ENCODE measurements around the gene KRTAP10-12. TPM values are rescaled to one million over a fixed set of nuclear protein-coding genes. Genes with fewer than 3 reads are reported as not detected.

Gene KRTAP10-12
- total and polyA plus RNA-seq, 2 experiments from 2014 or later, result not detected

DNA sequence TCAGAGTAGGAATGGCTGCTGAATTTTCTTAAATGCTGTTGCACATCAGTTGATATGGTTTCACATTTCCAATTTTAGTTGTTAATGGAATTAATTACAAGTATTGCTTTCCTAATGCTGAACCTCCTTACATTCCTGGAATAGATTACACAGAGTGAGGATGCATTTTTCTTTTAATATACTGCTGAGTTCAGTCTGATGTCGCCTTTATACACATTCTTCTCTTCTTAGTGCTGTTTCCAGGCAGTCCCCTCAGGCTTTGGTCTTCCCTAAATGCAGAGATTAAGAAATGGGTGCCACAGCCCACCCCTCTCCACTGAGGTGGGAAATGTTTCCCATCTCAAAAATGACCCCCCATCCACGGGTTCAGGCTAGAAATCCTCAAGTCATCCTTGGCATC is 21.1 kb downstream of the KRTAP10-12 start:
- Histone ChIP-seq H3K27ac (no peak overlapping the region), H3K4me2 (no peak overlapping the region), H3K36me3 (replicated peaks; ENCODE audit: insufficient read depth, low read depth) (no peaks in the 10 kb centered on the region), H4K20me1 (ENCODE audit: insufficient read depth, poor library complexity, severe bottlenecking) (no peaks in the 10 kb centered on the region), H3K4me3 (no peak overlapping the region), H3K27me3 (peaks cover 67% of the 10 kb centered on the region), H3K79me2 (no peaks in the 10 kb centered on the region), H3K9me3 (ENCODE audit: low read depth) (no peaks in the 10 kb centered on the region), H3K9me2 (replicated peaks; ENCODE audit: insufficient read depth) (no peaks in the 10 kb centered on the region), H3K4me1 (ENCODE audit: insufficient read depth) (peaks cover 1% of the 10 kb centered on the region), H2AFZ (no peak overlapping the region)
- TF ChIP-seq EZH2 (IDR thresholded peaks at IDR 0.05; ENCODE audit: borderline replicate concordance), result no peak
- TF ChIP-seq EZH2phosphoT487 (IDR thresholded peaks at IDR 0.05; ENCODE audit: low read depth, severe bottlenecking, unreplicated experiment), result no peak
- TF ChIP-seq CTCF (IDR thresholded peaks at IDR 0.05; ENCODE audit: poor library complexity), result no peak
- DNase-seq (ENCODE audit: low spot score), result no peak
- WGBS (ENCODE audit: low lambda C conversion rate, missing lambda C conversion rate), result 69% methylated on average over 2 of the region's 2 CpGs

DNA sequence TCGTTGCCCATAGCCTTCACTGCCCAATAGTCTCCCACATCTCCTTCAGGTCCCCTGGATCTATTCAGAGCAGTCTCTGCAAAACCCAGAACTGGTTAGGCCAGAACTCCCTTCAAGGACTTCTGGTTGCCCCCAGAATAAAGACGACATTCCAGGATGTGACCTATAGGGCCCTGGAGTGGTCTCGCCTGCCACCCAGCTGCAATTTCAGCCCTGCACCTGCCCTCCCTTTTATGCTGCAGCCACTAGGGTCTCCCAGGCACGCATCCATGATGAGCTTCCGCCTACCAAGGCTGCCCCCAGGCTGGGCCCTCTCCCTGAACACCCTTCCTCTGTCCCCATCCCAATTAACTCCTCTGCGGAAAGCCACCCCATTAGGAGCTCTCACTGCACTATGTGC is 21.6 kb downstream of the KRTAP10-12 start:
- Histone ChIP-seq H3K4me3 (no peak overlapping the region), H3K27me3 (peaks cover 66% of the 10 kb centered on the region), H3K27ac (no peak overlapping the region), H3K79me2 (no peaks in the 10 kb centered on the region), H4K20me1 (ENCODE audit: insufficient read depth, poor library complexity, severe bottlenecking) (no peaks in the 10 kb centered on the region), H3K9me3 (ENCODE audit: low read depth) (no peaks in the 10 kb centered on the region), H3K9me2 (replicated peaks; ENCODE audit: insufficient read depth) (no peaks in the 10 kb centered on the region), H3K4me1 (ENCODE audit: insufficient read depth) (peaks cover 6% of the 10 kb centered on the region), H3K36me3 (replicated peaks; ENCODE audit: insufficient read depth, low read depth) (no peaks in the 10 kb centered on the region), H3K4me2 (no peak overlapping the region), H2AFZ (no peak overlapping the region)
- DNase-seq (ENCODE audit: low spot score), result no peak
- WGBS (ENCODE audit: low lambda C conversion rate, missing lambda C conversion rate), result 52% methylated on average over 6 of the region's 6 CpGs
- TF ChIP-seq EZH2phosphoT487 (IDR thresholded peaks at IDR 0.05; ENCODE audit: low read depth, severe bottlenecking, unreplicated experiment) (no peak), EZH2 (IDR thresholded peaks at IDR 0.05; ENCODE audit: borderline replicate concordance) (no peak), CTCF (IDR thresholded peaks at IDR 0.05; ENCODE audit: poor library complexity) (no peak)

- DNase-seq (ENCODE audit: low spot score), result no peak
- no peaks in the 10 kb centered on the region for H3K79me2 ChIP-seq
- no peak overlapping the region for H3K4me3 ChIP-seq
- H3K36me3 ChIP-seq (replicated peaks; ENCODE audit: insufficient read depth, low read depth), result no peaks in the 10 kb centered on the region
- H3K4me2 ChIP-seq, result no peak overlapping the region
- H3K4me1 ChIP-seq (ENCODE audit: insufficient read depth), result peaks cover 7% of the 10 kb centered on the region
- H3K27ac ChIP-seq, result no peak overlapping the region
- WGBS (ENCODE audit: low lambda C conversion rate, missing lambda C conversion rate), result 75% methylated on average over 2 of the region's 2 CpGs
- no peaks in the 10 kb centered on the region for H3K9me2 ChIP-seq (replicated peaks; ENCODE audit: insufficient read depth)
- TF ChIP-seq EZH2 (IDR thresholded peaks at IDR 0.05; ENCODE audit: borderline replicate concordance) (no peak), EZH2phosphoT487 (IDR thresholded peaks at IDR 0.05; ENCODE audit: low read depth, severe bottlenecking, unreplicated experiment) (no peak), CTCF (IDR thresholded peaks at IDR 0.05; ENCODE audit: poor library complexity) (no peak)
- no peak overlapping the region for H2AFZ ChIP-seq
- H3K27me3 ChIP-seq, result peaks cover 66% of the 10 kb centered on the region
- no peaks in the 10 kb centered on the region for H4K20me1 ChIP-seq (ENCODE audit: insufficient read depth, poor library complexity, severe bottlenecking)
- no peaks in the 10 kb centered on the region for H3K9me3 ChIP-seq (ENCODE audit: low read depth)
These were observed 23.2 kb downstream of the KRTAP10-12 start for GRCh38 chr21:44720170-44720569.

GRCh38 chr21:44722731-44723130 is 25.8 kb downstream of the KRTAP10-12 start:
- H3K4me2 ChIP-seq, result no peak overlapping the region
- H3K27me3 ChIP-seq, result peaks cover 60% of the 10 kb centered on the region
- no peak overlapping the region for H3K4me3 ChIP-seq
- H3K27ac ChIP-seq, result no peak overlapping the region
- H2AFZ ChIP-seq, result no peak overlapping the region
- TF ChIP-seq EZH2 (IDR thresholded peaks at IDR 0.05; ENCODE audit: borderline replicate concordance) (no peak), CTCF (IDR thresholded peaks at IDR 0.05; ENCODE audit: poor library complexity) (no peak), EZH2phosphoT487 (IDR thresholded peaks at IDR 0.05; ENCODE audit: low read depth, severe bottlenecking, unreplicated experiment) (no peak)
- H3K36me3 ChIP-seq (replicated peaks; ENCODE audit: insufficient read depth, low read depth), result no peaks in the 10 kb centered on the region
- H4K20me1 ChIP-seq (ENCODE audit: insufficient read depth, poor library complexity, severe bottlenecking), result no peaks in the 10 kb centered on the region
- 75% methylated on average over 5 of the region's 5 CpGs for WGBS (ENCODE audit: low lambda C conversion rate, missing lambda C conversion rate)
- no peaks in the 10 kb centered on the region for H3K9me3 ChIP-seq (ENCODE audit: low read depth)
- no peaks in the 10 kb centered on the region for H3K9me2 ChIP-seq (replicated peaks; ENCODE audit: insufficient read depth)
- no peaks in the 10 kb centered on the region for H3K79me2 ChIP-seq
- peaks cover 7% of the 10 kb centered on the region for H3K4me1 ChIP-seq (ENCODE audit: insufficient read depth)
- DNase-seq (ENCODE audit: low spot score), result no peak
